Heart left ventricle (tissue), 16 donors: Measurements from ENCODE around the gene ACAP3. TPM values are rescaled to one million over a fixed set of nuclear protein-coding genes. Genes with fewer than 3 reads are reported as not detected.

Experiments used
- ATAC-seq, 4 donors: fragments of 200-7000 bp; cut with Tn5 transposase; one replicate each; pipeline ENCODE4 v1.9.1; 2020 to 2022; ENCODE audit warnings: moderate library complexity in 4 of 4, mild to moderate bottlenecking in 3 of 4, moderate number of reproducible peaks in 1 of 4
- DNase-seq, 5 donors: peaks; one replicate each; pipeline ENCODE4 v3.0.0-alpha.2; 2020
- H3K27ac ChIP-seq, 12 donors: fragments of 200-600 bp; sonication (generic) in 4 of 12; one replicate each; pipeline versions ENCODE4 v1.5.0 to v1.8.0; 2016 to 2022; ENCODE audit warnings: mild to moderate bottlenecking in 2 of 12
- H3K27me3 ChIP-seq, 9 donors: fragments of 200-600 bp; sonication (generic) in 2 of 9; one replicate each; pipeline versions ENCODE4 v1.5.1 to v1.8.0; 2016 to 2022; ENCODE audit warnings: mild to moderate bottlenecking in 3 of 9
- H3K36me3 ChIP-seq, 9 donors: fragments of 200-600 bp; sonication (generic) in 2 of 9; one replicate each; pipeline versions ENCODE4 v1.5.0 to v1.8.0; 2018 to 2022; ENCODE audit warnings: mild to moderate bottlenecking in 2 of 9
- H3K4me1 ChIP-seq, 12 donors: fragments of 200-600 bp; sonication (generic) in 4 of 12; one replicate each; pipeline versions ENCODE4 v1.5.0 to v1.8.0; 2016 to 2022; ENCODE audit warnings: mild to moderate bottlenecking in 3 of 12
- H3K4me3 ChIP-seq, 12 donors: fragments of 200-600 bp; sonication (generic) in 4 of 12; one replicate each; pipeline versions ENCODE4 v1.5.0 to v1.8.0; 2017 to 2022; ENCODE audit warnings: mild to moderate bottlenecking in 9 of 12, moderate library complexity in 4 of 12
- H3K9me3 ChIP-seq, 12 donors: fragments of 200-600 bp; sonication (generic) in 4 of 12; one replicate each; pipeline versions ENCODE4 v1.5.0 to v1.8.0; 2016 to 2022; ENCODE audit warnings: mild to moderate bottlenecking in 1 of 12
- CTCF ChIP-seq, 12 donors: fragments of 200-600 bp; sonication (generic) in 4 of 12; IDR thresholded peaks; one replicate each; pipeline versions ENCODE4 v1.5.0 to v1.8.0; 2018 to 2022; ENCODE audit warnings: antibody characterized with exemption in 12 of 12, mild to moderate bottlenecking in 5 of 12
- POLR2A ChIP-seq, 2 donors: fragments of 450-650 bp; IDR thresholded peaks; one replicate each; pipeline ENCODE4 v1.6.1; 2017; ENCODE audit warnings: antibody characterized with exemption in 2 of 2, mild to moderate bottlenecking in 2 of 2, moderate library complexity in 2 of 2
- WGBS, 4 donors: extraction: QIAGEN DNeasy Blood & Tissue Kit in 2 of 4; methylation state at CpG; one replicate each; pipeline versions ENCODE4 v1.1.5 to v1.1.7; 2013 to 2018; 5-methylcytosine and 5-hydroxymethylcytosine counted together
- intact Hi-C, 10 donors: fragments of 100-400 bp; cut with DNase I; formaldehyde crosslinking; loops; one replicate each; pipeline versions ENCODE4 v1.11.1 to v1.14.2; 2022
- polyA plus RNA-seq, 2 donors: library from polyadenylated mRNA; stranded (reverse); fragments of 200-250 nt; gene quantifications; one replicate each; pipeline ENCODE4 v1.2.3, GENCODE V29; 2013
- total RNA-seq, 9 donors: library from RNA; depleted of rRNA in 2 of 9; stranded (reverse); fragments of >200 nt in 2 of 9; fragmentation: NEBNext Ultra II Directional in 3 of 9; extraction: Animal tissue kit (Norgen Biotek cat#: 25700) in 3 of 9; gene quantifications; one replicate each; pipeline versions ENCODE4 v1.1.0 to v1.2.4, GENCODE V29; 2016 to 2023
- donor health status: ischemic (EF 13 %, LVEDD 7.1; RV severe dilation, severe dysfunction).
- donor health status: healthy with polysubstance abuse.
- donor health status: DM: no; HTN: yes; CAD: no.
- donor health status: DM: no; HTN: no; CAD: no.
- donor health status: ischemic (EF 25% LVEDD 6.9; RV normal size, moderate dysfunction).
- donor health status: ischemic (EF 25% LVEDD 5.7; RV mildly dilated, moderate dysfunction).
- donor health status: healthy.
- donor health status: DM: yes; HTN: yes; CAD: no.
- donor health status: ischemic (EF 35%, LVEDD 5.7; RV mildly dilated, moderate dysfunction).
- donor health status: nonischemic (EF 11% LVEDD 7.7; RV severe dilation, severe dysfunction).
- donor health status: DM: yes; HTN: yes; CAD: no.
- donor health status: PGD.
- donor health status: ischemic (EF 29% LVEDD 5.4; RV normal size, mild dysfunction).
- donor health status: nonischemic (EF 23%, LVEDD 6.1; RV moderate dilation, normal function).

ACAP3 gene
- total and polyA plus RNA-seq, 11 donors: 20.1 to 59.5 (median 34.1) TPM

- Histone ChIP-seq H3K4me3 (no peak overlapping the region), H3K4me1 (peaks cover 0 to 28% (median 14%) of the 10 kb centered on the region in 12 donors), H3K27ac (peak overlapping the region in 2 of 12 donors; percentile 39 to 42), H3K27me3 (no peaks in the 10 kb centered on the region), H3K36me3 (peaks cover 0 to 82% (median 73%) of the 10 kb centered on the region in 9 donors), H3K9me3 (no peaks in the 10 kb centered on the region)
- ATAC-seq: peak in 3 of 4 donors; percentile 60 to 72 (median 62)
- intact Hi-C loops: no loop called here
- DNase-seq: peak in 2 of 5 donors; percentile 54 to 66
- TF ChIP-seq CTCF (IDR thresholded peaks at IDR 0.05): no peak
- TF ChIP-seq POLR2A (IDR thresholded peaks at IDR 0.05): no peak
- WGBS, 4 donors: 73 to 79% (median 77%) methylated on average over 26 of the region's 26 CpGs
Observed at GRCh38 chr1:1259951-1260600, 47.7 kb downstream of the ACAP3 start.

DNA sequence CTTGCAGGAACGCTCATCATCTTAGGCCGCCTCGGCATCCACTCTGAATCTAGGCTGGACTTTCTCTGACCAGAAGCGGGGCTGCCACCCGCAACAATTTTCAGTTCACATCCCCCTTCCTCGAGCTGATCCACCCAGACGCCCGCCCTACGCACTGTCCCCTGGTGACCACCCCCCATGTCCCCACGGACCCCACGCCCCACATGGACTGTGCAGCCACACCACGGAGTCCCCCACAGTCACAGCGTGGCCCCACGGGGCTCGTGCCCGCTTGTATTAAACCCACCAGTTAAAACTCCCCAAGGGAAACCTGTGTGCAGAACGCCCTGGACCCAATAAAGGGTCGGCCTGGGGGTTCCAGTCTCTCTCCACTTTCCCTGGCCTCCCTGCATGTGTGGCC is 48.2 kb downstream of the ACAP3 start:
- no peaks in the 10 kb centered on the region for H3K27me3 ChIP-seq
- no peak overlapping the region for H3K4me3 ChIP-seq
- peaks cover 0 to 28% (median 14%) of the 10 kb centered on the region in 12 donors for H3K4me1 ChIP-seq
- no peak for TF ChIP-seq CTCF (IDR thresholded peaks at IDR 0.05)
- no peak for TF ChIP-seq POLR2A (IDR thresholded peaks at IDR 0.05)
- ATAC-seq: peak in 1 of 4 donors; percentile 9
- H3K9me3 ChIP-seq: no peaks in the 10 kb centered on the region
- WGBS, 4 donors: 92 to 94% (median 94%) methylated on average over 12 to 18 of the region's 18 CpGs
- intact Hi-C loops: no loop called here
- peak in 1 of 5 donors; percentile 44 for DNase-seq
- no peak overlapping the region for H3K27ac ChIP-seq
- peaks cover 0 to 82% (median 73%) of the 10 kb centered on the region in 9 donors for H3K36me3 ChIP-seq

GRCh38 chr1:1259119-1259488 is 48.6 kb downstream of the ACAP3 start:
- intact Hi-C loops: no loop called here
- Histone ChIP-seq H3K4me3 (no peak overlapping the region), H3K4me1 (peaks cover 0 to 28% (median 14%) of the 10 kb centered on the region in 12 donors), H3K27me3 (no peaks in the 10 kb centered on the region), H3K36me3 (peaks cover 0 to 82% (median 73%) of the 10 kb centered on the region in 9 donors), H3K27ac (no peak overlapping the region), H3K9me3 (no peaks in the 10 kb centered on the region)
- TF ChIP-seq CTCF (IDR thresholded peaks at IDR 0.05): no peak
- TF ChIP-seq POLR2A (IDR thresholded peaks at IDR 0.05): no peak
- WGBS, 4 donors: 90 to 95% (median 94%) methylated on average over 22 of the region's 22 CpGs
- peak in 1 of 4 donors; percentile 11 for ATAC-seq
- DNase-seq: no peak

DNA sequence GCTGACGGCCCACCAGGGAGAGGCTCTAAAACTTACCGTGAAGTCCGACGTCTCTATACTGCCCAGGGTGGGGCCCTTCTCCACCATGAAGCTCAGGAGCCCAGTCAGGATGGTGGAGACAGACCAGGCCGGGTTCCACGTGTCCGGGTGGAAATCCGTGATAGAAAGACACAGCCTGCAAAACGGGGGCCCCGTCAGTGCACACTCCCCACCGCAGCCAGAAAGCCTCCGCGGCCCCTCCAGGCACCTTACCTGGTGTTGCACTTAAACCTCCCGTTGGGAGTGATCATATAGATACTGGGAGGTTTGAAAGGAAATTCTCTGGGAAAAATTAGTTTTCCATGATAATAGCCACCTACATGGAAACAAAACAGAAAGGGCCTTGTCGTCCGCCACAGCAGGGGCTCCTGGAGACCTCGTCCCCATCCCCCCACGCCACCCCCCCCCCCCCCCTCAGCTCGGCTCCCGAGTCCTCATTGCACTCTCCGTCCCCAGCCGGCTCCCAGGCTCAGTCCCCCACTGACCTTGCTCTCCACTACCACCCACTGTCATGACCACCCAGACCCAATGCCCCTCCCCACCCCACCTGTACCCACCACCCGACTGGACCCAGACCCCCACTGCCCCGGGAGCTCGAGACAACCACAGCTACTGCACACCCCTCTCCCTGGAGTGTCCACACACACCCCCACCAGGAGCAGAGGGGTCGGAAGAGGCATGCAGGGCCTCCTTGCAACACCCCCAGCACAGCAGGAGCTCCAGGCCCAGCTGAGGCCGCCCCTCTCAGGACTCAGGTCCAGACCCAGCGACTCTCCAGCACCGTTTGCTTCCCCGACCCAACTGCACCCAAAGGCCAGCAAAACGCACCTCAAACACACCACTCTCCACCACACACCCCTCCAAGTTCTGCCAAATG is 50.5 kb downstream of the ACAP3 start:
- DNase-seq (peak in 1 of 5 donors; percentile 54), ATAC-seq (no peak)
- Histone ChIP-seq H3K27me3 (no peaks in the 10 kb centered on the region), H3K36me3 (peaks cover 0 to 82% (median 70%) of the 10 kb centered on the region in 9 donors), H3K4me3 (no peak overlapping the region), H3K9me3 (no peaks in the 10 kb centered on the region), H3K4me1 (peaks cover 0 to 28% (median 14%) of the 10 kb centered on the region in 12 donors), H3K27ac (no peak overlapping the region)
- 90 to 95% (median 93%) methylated on average over 22 to 31 of the region's 31 CpGs for WGBS, 4 donors
- intact Hi-C loops: no loop called here
- no peak for TF ChIP-seq CTCF (IDR thresholded peaks at IDR 0.05)
- TF ChIP-seq POLR2A (IDR thresholded peaks at IDR 0.05): no peak
